SKM-1 treated with dmso at 0.1 percent for 144 hours (cell line): ENCODE results near the gene TRPM4.
A peak's percentile ranks its signal among the peaks of the same experiment; 100 is the strongest.
"Not testable (repeated sequence)": the region's sequence is repeated elsewhere in the genome, so short reads cannot be mapped to it uniquely, and the experiment has no call there.

Experiments used
- DNase-seq: peaks from one replicate; lab custom pipeline; 2025; ENCODE audit not compliant: unreplicated experiment; lab: John Stamatoyannopoulos, UW

Gene TRPM4

DNA sequence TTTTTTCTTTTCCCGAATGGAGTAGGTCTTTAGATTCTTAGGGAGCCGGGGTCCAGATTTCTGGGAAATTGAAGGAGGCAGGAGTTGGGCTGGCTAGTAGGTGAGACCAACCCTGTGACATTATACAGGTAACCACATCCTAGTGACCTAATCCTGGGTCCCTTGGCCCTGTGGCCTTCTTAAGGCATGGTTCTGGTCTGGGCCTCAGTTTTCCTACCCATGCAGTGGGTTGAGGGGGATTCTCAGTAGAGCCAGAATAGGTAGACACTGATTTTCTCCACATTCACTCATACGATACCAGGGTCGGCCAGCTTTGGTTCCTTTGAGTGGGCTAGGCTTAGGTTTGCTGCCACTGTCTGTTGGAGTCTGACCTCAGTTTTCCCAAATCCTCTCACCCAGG, 31.0 kb upstream of the TRPM4 start:
- no peak for DNase-seq

DNA sequence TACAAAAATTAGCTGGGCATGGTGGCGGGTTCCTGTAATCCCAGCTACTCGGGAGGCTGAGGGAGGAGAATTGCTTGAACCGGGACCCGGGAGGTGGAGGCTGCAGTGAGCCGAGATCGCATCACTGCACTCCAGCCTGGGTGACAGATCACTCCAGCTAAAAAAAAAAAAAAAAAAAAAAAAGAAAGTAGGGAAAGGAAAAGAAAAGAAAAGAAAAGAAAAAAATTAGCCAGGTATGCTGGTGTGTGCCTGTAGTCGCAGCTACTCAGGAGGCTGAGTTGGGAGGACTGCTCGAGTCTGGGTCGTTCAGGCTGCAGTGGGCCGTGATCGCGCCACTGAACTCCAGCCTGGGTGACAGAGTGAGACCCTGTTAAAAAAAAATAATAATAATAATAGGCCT, 30.4 kb upstream of the TRPM4 start:
- not testable (repeated sequence) for DNase-seq

DNA sequence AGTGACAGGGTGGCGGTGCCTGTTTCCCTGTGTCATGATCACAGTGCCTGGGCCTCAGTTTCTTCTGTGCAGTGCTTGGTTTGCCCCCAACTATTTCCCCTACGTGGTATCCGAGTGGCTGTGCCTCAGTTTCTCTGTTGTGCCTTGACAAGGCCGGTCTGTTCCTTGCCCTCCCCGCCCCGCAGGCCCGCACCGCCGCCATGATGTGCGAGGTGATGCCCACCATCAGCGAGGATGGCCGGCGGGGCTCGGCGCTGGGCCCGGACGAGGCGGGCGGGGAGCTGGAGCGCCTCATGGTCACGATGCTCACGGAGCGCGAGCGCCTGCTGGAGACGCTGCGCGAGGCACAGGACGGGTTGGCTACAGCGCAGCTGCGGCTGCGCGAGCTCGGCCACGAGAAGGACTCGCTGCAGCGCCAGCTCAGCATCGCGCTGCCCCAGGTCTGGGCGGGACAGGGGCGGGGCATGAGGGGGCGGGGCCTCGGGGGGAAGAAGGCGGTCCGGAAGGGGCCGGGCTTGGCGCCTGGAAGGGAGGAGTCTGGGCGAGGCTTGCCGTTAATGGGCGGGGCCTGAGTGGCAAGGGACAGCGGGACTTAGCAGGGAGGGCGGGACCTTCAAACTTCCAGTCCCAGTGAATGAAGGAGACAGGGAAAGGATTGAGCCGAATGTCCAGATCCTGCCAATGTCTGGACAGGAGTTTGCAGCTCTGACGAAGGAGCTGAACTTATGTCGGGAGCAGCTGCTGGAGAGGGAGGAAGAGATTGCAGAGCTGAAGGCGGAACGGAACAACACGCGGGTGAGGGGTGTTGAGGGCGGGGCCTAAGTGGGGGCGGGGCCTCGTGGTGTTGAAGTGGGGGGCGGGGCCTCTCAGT, 29.7 kb upstream of the TRPM4 start:
- DNase-seq: peak; percentile 91

DNA sequence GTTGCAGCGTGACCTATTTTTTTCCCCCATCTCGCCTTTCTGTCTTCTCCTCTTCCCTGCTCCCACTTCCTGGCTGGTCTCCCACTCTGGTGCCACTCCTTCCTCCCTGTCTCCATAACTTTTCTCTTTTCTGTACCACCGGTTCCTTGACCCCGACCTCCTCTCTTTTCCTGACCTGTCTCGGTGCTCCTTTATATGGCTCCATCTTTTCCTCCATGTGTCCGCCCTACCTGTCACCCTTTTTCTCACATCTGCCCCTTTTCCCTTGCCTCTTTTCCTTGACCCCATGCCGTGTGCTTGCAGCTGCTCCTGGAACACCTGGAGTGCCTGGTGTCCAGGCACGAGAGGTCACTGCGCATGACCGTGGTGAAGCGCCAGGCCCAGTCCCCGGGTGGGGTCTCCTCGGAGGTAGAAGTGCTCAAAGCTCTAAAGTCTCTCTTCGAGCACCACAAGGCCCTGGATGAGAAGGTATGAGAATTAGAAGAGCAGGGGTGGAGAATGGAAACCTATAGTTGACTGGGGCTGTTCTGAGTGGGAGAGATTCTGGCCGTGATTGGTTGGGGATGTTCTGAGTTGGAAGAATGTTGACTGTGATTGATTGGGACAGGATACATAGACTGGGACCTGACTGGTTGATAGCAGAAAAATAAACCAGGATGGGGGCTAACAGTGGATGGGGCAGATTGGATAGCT, 28.9 kb upstream of the TRPM4 start:
- no peak for DNase-seq

DNA sequence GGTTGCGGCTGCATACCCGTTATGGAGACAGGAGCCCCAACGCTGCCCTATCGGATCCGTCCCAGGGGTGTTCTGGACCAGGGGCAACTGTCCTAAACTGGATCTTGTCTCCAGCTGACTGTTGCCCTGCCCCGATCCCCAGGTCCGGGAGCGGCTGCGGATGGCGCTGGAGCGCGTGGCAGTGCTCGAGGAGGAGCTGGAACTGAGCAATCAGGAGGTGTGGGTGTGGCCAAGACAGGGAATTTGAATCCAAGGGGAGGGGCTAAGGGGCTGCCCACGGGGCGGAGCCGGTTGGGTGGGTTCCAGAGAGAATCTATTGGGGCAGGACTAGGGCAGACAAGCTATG, 28.4 kb upstream of the TRPM4 start:
- DNase-seq: no peak

DNA sequence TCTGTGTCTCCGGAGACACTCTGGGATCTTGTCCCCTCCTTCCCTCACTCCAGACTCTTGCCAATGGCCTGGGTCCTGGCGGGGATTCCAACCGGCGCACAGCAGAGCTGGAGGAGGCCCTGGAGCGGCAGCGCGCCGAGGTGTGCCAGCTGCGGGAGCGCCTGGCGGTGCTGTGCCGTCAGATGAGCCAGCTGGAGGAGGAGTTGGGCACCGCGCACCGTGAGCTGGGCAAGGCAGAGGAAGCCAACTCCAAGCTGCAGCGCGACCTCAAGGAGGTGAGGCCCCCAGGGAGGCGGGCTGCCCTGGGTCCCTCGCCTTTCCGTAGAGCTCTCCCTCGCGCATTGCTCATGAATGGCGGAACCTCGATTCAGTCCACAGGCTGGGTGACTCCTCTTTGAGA, 27.3 kb upstream of the TRPM4 start:
- no peak for DNase-seq

DNA sequence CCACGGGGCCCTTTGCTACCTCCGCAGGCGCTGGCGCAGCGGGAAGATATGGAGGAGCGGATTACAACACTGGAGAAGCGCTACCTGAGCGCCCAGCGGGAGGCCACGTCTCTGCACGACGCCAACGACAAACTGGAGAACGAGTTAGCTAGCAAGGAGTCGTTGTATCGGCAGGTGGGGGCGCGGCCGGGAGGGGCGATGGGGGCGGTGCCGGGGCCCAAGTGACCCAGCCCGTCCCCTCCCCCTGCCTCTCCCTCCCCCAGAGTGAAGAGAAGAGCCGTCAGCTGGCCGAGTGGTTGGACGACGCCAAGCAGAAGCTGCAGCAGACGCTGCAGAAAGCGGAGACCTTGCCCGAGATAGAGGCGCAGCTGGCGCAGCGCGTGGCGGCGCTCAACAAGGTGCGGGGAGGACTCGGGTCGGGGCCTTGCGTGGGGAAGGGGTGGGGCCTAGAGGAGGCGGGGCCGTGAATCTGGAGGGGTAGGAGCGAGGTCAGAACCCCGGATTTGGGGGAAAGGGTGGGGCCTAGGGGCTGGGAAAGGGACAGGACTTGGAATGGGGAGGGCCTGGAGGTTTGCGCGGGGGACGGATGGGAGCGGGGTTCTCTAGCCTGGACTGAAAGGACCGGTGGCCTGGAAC, 24.5 kb upstream of the TRPM4 start:
- DNase-seq: no peak

DNA sequence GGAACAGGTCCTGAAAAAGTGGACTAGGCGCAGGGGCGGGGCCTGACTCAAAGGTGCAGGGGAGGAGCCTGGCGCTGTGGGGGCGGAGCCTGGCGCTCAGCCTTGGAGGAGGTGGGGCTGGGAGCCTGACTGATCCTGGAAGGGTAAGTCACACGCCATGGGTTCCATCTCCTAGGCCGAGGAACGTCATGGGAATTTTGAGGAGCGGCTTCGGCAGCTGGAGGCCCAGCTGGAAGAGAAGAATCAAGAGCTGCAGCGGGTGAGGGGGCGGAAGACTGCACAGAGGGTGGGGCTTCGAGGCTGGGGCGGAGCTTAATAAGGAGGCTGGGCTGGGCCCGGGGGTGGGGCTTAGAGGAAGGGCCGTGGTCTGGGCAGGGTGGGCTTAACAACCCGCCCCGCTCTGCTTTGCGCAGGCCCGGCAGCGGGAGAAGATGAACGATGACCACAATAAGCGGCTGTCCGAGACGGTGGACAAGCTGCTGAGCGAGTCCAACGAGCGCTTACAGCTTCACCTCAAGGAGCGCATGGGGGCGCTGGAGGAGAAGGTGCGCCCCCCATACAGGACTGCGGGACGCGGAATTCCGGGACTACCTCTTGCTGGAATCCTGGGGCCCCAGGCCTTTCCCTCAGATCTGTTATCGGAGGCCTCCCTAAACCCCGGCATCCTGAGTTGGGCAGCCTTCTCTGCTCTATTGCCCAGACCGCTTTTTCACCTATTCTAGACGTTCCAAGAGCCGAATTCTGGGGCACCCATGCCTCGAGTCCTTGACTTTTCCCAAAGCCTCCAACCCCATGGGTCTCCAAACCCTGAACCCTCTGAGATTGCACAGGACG, 23.8 kb upstream of the TRPM4 start:
- DNase-seq: no peak

DNA sequence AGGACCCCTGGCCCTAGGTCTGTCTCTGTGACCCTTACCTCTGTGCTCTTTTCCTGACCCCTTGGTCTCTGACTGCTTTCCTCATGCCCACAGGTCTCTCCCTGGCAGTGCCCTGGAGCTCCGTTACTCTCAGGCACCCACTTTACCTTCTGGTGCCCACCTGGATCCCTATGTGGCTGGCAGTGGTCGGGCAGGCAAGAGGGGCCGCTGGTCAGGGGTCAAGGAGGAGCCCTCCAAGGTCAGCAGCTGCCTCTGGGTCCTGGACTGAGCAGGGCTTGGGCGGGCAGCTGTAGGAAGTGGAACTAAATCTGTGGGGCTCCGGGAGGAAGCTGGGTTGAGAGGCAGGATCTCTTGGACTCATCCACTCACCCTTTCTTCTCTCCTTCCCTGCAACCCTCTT, 21.9 kb upstream of the TRPM4 start:
- DNase-seq: no peak

DNA sequence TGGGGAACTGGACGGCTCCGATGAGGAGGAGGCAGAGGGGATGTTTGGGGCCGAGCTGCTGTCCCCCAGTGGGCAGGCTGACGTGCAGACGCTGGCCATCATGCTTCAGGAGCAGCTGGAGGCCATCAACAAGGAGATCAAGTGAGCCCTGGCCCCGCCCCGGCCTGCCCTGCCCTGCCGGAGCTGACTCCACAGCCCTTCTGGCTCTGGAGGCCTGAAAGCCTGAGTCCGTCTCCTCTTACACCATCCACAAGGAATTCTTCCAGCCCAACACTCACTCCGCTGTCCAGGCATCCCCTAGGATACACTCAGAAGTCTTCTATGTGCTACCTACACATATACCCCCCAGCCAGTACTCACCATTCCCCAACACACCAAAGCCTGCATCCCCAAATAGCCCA, 20.8 kb upstream of the TRPM4 start:
- no peak for DNase-seq

DNA sequence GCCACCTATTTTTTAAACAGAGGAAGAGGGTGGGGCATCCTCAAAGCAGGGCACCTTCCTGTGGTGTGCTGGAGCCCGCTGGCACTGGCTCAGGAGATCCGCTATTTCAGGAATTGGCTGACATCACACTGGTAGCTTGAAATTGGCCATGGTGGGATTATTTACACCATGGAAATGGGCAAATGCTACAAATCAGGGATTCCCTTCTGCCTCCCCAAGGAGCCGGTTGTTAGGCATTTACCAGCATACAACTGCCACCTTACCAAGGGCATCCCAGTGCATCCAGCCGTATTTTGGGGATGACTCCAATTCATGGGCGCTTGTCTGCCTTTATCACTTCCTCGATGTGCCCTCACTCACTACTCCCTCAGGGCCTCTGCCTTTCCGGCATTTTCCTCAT, 16.6 kb upstream of the TRPM4 start:
- no peak for DNase-seq

DNA sequence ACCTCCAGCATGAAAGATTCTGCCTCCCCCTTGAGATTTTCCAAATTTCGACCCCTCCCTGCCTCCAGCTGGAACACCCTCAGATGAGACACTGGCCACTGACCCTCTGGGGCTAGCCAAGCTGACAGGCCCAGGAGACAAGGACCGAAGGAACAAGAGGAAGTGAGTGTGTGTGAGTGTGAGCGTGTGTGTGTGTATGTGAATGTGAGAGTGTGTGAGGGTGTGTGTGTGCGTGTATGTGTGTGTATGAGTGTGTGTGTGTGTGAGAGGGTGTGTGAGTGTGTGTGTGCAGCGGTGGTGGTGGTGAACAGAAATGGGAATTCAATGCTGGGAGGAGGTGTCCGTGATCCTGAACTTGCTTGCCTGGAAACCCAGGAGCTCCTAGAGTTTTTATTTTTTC, 16.2 kb upstream of the TRPM4 start:
- no peak for DNase-seq

DNA sequence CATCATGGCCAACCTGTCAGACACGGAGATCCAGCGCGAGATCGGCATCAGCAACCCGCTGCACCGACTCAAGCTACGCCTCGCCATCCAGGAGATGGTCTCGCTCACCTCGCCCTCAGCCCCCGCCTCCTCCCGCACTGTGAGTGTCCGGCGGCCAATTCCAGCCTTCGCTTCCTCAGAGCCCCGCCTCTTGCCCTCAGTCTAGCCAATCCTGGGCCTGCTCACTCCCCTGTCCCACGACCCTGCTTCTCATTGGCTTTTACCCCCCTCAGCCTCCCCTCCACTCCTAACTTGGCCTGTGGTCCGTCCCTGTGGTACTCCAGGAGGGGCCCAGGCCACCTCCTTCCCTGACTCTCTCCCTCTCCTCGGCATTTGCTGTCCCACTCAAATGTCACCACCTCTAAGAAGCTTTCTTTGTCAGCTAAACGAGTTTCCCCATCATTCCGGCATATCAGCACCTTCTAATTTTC, 14.7 kb upstream of the TRPM4 start:
- DNase-seq: no peak

DNA sequence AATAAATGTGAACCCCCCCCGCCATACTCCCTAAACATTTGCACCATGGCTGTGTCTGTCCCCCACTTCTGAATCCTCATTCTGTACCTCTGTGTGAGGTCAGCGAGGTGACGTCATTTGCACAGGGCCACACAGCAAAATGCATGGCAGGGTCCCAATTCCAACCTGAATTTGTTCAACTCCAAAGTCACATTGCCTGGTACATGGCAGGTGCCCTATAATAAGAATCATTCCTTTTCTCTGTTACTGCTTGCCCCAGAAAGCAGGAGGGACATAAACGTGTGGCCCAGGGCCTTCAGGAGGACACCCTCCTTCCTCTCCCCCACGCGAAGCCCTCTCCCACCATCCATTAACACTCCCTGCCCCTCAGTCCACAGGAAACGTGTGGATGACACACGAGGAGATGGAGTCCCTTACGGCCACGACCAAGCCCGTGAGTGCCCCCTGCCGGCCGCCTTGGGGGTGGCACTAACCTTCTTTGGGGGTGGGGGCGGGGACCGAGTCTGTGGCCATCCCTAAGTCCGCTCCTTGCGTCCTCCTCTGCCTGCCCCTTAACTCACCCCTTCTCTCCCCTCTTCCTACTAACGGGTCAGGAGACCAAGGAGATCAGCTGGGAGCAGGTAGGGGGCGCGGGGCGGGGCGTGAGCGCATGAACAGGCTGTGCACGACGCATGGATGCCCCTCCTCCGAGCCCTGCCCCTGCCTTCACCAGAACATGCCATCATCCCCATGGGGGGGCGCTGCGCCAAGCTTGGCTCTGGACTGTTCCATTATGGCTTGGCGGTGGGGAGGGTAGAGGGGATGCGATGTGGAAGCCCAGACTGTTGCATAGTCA, 11.8 kb upstream of the TRPM4 start:
- DNase-seq: no peak

DNA sequence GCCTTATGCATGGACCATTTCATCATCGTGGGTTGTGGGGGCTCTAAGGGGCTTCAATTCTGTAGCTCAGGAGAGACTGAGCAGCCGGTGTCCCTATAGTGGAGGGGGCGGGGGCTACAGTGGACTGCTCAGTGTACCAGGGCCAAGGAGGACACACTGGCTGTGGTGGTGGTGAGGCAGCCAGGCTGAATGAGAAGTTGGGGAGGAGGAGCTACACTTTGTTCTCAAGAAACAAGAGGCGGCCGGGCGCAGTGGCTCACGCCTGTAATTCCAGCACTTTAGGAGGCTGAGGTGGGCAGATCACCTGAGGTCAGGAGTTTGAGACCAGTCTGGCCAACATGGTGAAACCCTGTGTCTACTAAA, 11.2 kb upstream of the TRPM4 start:
- DNase-seq: not testable (repeated sequence)

DNA sequence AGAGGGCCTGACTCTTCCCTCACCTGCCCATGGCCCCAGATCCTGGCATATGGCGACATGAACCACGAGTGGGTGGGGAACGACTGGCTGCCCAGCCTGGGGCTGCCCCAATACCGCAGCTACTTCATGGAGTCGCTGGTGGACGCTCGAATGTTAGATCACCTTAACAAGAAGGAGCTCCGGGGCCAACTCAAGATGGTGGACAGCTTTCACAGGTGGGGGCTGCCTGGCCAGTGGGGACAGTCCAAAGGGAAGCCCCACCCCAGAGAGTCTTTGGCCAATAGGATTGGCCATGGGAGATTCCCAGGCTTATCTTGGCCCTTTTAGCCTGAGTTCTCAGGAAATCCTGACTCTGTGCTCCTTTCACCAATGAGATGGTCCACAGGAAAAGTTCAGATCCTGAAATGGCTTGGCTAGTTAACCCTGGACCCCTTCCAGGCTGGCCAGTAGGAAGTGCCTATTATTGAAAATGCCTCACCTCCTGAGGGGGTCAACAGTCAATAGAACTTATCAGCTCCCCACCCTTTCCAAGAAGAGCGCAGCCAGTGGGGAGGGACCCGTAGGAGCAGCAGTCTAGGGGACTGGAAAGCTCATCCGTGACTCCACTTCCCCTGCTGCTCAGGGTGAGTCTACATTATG, 9.4 kb upstream of the TRPM4 start:
- DNase-seq: no peak

DNA sequence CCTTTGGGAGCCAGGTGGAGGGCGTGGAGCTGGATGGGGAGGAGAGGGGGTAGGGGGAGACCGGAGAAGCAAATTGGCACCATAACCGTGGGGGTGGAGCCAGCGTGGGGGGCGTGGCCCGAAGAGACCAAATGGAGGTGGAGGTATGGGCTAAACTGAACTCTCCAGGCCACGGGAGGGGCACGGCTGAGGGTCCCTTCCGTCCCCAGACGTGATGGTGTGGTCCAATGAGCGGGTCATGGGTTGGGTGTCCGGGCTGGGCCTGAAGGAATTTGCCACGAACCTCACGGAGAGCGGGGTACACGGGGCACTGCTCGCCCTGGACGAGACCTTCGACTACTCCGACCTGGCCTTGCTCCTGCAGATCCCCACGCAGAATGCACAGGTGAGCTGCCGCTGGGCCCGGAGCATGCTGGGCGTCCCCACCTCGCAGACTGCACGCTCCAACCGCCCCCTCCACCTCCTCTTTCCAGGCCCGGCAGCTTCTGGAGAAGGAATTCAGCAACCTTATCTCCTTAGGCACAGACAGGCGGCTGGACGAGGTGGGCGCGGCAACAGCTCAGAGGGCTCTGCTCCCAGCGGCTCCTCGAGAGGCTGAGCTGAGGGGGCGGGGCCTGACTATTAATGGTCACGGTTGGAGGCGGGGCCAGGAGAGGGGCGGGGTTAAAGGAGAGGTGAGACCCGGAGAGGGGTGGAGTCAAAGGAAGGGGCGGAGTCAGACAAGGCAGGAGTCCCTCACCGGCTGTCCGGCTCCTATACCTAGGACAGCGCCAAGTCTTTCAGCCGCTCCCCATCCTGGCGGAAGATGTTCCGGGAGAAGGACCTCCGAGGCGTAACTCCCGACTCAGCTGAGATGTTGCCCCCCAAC, 8.6 kb upstream of the TRPM4 start:
- peak; percentile 65 for DNase-seq

DNA sequence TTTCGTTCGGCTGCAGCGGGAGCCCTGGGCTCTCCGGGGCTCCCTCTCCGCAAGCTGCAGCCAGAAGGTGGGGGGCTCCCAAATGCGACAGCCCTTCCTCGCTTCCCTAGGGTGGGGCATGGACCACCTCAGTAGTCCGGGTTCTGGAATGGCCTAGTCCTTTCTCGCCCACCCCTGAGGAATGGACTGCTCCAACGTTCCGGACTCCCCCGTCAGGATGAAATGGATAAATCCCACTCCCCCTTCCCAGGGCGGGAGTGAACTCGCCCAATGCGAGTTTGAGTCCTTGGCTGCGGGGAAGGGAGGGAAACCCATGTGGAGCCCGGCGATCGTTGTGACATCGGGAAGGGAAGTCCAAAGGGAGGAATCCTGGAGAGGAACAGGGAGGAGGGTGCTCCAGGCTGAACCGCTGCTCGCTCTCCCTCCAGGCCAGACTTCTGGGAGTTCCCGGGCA, 7.9 kb upstream of the TRPM4 start:
- DNase-seq: peak; percentile 30
